Measurements from ENCODE around the gene SCYGR3.

The SCYGR3 gene

GRCh38 chr2:227642656-227643055, 28.0 kb upstream of the SCYGR3 start:
- no peak overlapping the region for H3K27ac ChIP-seq
- TF ChIP-seq CTCF (conservative IDR thresholded peaks at IDR 0.05): no peak
- TF ChIP-seq ZFX (IDR thresholded peaks at IDR 0.05): no peak

GRCh38 chr2:227634201-227634600, 19.6 kb upstream of the SCYGR3 start:
- TF ChIP-seq CTCF (conservative IDR thresholded peaks at IDR 0.05) (no peak), ZFX (IDR thresholded peaks at IDR 0.05) (no peak)
- no peak overlapping the region for H3K27ac ChIP-seq

GRCh38 chr2:227632827-227633226, 18.2 kb upstream of the SCYGR3 start:
- H3K27ac ChIP-seq: no peak overlapping the region
- TF ChIP-seq ZFX (IDR thresholded peaks at IDR 0.05): no peak
- TF ChIP-seq CTCF (conservative IDR thresholded peaks at IDR 0.05): no peak

- H3K27ac ChIP-seq: no peak overlapping the region
- TF ChIP-seq CTCF (conservative IDR thresholded peaks at IDR 0.05): no peak
- no peak for TF ChIP-seq ZFX (IDR thresholded peaks at IDR 0.05)
These were observed 15.7 kb upstream of the SCYGR3 start for GRCh38 chr2:227630322-227630721.

- no peak overlapping the region for H3K27ac ChIP-seq
- TF ChIP-seq CTCF (conservative IDR thresholded peaks at IDR 0.05): no peak
- no peak for TF ChIP-seq ZFX (IDR thresholded peaks at IDR 0.05)
These were observed 14.8 kb upstream of the SCYGR3 start for GRCh38 chr2:227629435-227629834.

GRCh38 chr2:227627769-227628168, 13.1 kb upstream of the SCYGR3 start:
- no peak overlapping the region for H3K27ac ChIP-seq
- TF ChIP-seq CTCF (conservative IDR thresholded peaks at IDR 0.05) (no peak), ZFX (IDR thresholded peaks at IDR 0.05) (no peak)

GRCh38 chr2:227626580-227627151, 12.0 kb upstream of the SCYGR3 start:
- TF ChIP-seq ZFX (IDR thresholded peaks at IDR 0.05) (no peak), CTCF (conservative IDR thresholded peaks at IDR 0.05) (no peak)
- H3K27ac ChIP-seq: no peak overlapping the region

Data from C4-2B (cell line).